Activated CD8-positive, alpha-beta memory T cell treated with anti-CD3 and anti-CD28 coated beads for 48 hours (primary cell): ENCODE data around the gene PLD3.
"Not testable (repeated sequence)": the region's sequence is repeated elsewhere in the genome, so short reads cannot be mapped to it uniquely, and the experiment has no call there.

ENCODE experiments used
- DNase-seq, 3 experiments: peaks; one replicate each; pipeline ENCODE4 v3.0.0-alpha.2; 2020; ENCODE audit warnings: low read depth in 2 of 3, low spot score in 2 of 3

PLD3 gene

DNA sequence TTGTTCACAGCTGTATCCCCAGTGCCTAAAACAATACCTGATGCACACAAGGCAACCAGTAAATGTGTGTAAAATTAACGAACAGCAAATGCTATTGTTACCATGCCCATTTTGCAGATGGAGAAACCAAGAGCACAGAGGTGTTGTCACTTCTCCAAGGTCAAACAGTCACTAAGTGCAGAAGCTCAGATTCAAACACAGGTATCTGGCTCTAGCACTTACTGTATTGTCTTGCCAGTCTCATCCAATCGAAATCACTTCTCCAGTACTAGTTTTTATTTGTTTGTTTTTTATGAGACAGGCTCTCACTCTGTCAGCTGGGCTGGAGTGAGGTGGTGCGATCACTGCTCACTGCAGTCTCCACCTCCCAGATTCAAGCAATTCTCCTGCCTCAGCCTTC is 13.7 kb downstream of the PLD3 start:
- no peak for DNase-seq

GRCh38 chr19:40363069-40363468 is 14.6 kb downstream of the PLD3 start:
- DNase-seq = no peak

GRCh38 chr19:40365010-40365409 is 16.5 kb downstream of the PLD3 start:
- DNase-seq = no peak

- DNase-seq = peak; percentile 32 to 43 (median 35)
Observed at GRCh38 chr19:40365613-40366401, 17.3 kb downstream of the PLD3 start.

- DNase-seq = no peak
Observed at GRCh38 chr19:40366697-40367561, 18.4 kb downstream of the PLD3 start.

GRCh38 chr19:40367577-40368434 is 19.3 kb downstream of the PLD3 start:
- DNase-seq = no peak

DNA sequence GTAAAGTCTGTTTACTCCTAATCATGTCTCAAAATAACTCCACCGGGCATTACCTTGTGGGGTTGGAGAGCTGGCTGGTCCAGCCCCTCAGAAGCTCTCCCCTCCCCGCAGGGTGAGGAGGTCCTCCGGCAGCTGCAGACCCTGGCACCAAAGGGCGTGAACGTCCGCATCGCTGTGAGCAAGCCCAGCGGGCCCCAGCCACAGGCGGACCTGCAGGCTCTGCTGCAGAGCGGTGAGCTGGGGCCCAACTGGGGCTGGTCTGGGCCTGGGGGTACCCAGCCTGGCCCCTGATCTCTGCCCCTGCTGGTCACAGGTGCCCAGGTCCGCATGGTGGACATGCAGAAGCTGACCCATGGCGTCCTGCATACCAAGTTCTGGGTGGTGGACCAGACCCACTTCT is 21.3 kb downstream of the PLD3 start:
- DNase-seq = no peak

DNA sequence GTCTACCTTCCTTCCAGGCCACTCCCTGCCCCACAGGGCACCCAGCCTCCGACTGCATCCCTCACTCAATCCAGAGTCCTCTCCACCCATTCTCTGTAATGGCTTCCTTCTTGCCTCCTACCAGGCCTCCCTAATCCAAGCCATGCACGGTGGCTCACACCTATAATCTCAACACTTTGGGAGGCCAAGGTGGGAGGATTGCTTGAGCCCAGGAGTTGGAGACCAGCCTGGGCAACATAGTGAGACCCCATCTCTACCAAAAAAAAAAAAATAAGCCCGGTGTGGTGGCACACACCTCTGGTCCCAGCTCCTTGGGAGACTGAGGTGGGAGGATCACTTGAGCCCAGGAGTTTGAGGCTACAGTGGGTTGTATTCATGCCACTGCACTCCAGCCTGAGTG is 21.8 kb downstream of the PLD3 start:
- not testable (repeated sequence) for DNase-seq

GRCh38 chr19:40370997-40371801 is 22.7 kb downstream of the PLD3 start:
- DNase-seq = no peak

DNA sequence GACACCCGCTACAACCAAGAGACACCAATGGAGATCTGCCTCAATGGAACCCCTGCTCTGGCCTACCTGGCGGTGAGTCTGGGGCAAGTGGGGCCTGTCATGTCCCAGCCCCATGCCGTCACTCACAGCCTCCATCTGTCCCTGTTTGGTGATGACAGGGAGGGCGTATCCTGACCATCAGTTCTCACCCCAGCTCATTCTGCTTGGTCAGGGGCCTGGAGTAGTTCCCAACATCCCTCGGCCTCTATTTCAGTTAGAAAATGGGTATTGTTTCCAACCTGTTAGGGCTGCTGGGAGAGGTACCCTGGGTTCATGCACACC is 23.3 kb downstream of the PLD3 start:
- DNase-seq = no peak

- no peak for DNase-seq
Observed at GRCh38 chr19:40374084-40374483, 25.6 kb downstream of the PLD3 start.

- no peak for DNase-seq
Observed at GRCh38 chr19:40376286-40376862, 27.9 kb downstream of the PLD3 start.

DNA sequence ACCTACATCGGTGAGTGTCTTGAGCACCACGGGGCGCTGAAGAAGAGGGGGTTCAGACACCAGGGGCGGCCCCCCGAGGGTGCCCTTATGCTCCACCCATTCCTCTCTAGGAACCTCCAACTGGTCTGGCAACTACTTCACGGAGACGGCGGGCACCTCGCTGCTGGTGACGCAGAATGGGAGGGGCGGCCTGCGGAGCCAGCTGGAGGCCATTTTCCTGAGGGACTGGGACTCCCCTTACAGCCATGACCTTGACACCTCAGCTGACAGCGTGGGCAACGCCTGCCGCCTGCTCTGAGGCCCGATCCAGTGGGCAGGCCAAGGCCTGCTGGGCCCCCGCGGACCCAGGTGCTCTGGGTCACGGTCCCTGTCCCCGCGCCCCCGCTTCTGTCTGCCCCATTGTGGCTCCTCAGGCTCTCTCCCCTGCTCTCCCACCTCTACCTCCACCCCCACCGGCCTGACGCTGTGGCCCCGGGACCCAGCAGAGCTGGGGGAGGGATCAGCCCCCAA is 29.4 kb downstream of the PLD3 start:
- DNase-seq = no peak

GRCh38 chr19:40378509-40378908 is 30.0 kb downstream of the PLD3 start:
- DNase-seq = no peak

GRCh38 chr19:40379446-40380198 is 31.1 kb downstream of the PLD3 start:
- no peak for DNase-seq

DNA sequence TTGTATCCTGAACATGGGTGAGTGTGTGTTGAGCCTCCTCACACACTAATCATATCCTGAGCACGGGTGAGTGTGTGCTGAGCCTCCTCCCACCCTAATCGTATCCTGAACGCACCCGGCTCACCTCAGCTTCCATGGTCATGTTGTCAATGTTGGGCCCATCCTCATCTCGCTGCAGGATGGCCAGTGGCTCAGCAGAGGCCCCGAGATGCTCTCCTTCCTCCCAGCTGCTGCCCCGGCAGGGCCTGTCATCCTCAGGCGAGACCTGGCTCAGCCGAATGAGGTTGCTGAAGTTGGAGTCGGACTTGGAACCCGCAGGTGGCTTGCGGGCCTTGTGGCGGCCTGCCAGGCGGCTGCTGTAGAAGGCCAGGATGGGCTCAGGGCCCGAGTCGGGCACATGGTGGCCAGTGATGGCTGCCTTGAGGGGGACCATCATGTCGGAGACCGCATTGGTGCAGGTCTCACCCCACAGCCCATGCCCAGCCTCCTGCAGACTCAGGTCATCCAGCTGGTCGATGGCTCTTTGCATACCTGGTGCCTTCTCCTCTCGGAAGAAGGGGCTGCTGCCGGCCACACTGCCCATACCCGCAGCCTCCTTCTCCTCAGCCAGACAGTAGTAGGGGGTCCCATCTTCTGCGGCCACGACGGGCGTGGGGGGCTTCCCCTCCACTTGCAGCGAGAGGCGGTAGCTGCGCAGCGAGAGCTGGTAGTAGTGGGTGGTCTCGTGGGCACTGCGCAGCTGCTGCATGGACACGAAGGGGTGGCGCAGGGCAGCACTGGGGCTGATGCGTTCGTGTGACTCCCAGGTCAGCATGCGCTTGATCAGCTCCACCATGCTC is 31.9 kb downstream of the PLD3 start:
- DNase-seq = no peak

- DNase-seq = no peak
Observed at GRCh38 chr19:40381321-40381720, 32.8 kb downstream of the PLD3 start.

DNA sequence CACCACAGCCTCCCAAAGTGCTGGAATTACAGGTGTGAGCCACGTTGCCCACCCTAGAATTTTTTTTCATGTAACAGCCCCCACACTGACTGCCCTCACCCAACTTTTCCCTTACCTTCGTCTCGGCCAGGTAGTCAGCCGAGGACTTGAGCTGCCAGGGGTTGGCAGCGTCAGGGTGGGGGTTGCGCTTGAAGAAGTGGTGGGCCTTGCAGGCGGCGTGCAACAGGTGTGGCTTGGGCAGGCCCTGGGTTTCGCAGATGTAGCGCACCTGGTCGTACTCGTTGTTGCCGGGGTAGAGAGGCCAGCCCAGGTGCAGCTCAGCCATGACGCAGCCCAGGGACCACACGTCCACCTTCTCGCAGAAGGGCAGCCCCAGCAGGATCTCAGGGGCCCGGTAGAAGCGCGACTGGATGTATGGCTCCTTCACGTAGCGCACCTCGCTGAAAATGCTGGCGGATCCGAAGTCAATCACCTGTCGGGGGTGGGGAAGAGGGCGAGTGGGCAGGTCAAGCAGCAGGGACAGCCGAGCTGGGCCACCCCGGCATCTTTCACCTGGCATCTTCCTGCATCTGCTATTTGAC is 35.3 kb downstream of the PLD3 start:
- no peak for DNase-seq
